Measurements from ENCODE around the gene STAC.

Gene STAC

DNA sequence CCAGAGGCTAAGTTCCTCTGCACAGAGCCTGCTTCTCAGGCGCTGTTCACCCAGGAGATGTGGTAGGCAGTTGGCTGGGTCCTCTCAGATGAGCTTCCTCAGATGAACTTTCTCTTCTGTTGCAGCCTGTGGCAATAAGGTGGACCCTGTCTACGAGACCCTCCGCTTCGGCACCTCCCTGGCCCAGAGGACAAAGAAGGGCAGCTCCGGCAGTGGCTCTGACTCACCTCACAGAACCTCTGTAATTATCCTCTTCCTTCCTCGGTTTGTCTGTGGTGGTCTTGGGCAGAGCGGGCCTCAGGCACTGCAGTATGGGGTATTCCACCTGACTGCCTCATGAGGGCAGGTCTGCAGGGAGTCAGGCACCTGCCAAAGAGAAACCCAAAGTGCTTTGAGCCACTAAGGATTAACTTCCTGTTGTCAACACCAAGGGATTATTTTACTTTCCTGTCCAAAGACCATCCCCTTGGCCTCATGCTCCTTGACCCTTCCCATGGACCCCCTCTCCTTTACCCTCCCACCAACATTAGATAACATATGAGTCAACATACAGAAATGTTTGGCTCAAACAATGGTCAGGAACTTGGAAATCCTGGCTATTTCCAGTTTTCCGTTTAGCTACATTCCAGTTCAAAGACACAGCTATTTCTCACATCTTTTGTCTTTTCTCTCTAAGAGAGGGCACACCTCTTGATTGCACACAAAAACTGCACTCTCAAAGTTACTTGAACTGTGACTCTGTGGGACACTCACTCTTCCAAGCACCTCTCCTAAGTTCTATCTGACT is 105.9 kb downstream of the STAC start:
- no peak for TF ChIP-seq POLR2AphosphoS5 (IDR thresholded peaks at IDR 0.05; ENCODE audit: low read depth, low read length)
- no peak for TF ChIP-seq TAF1 (IDR thresholded peaks at IDR 0.05; ENCODE audit: borderline replicate concordance, insufficient read depth, low read length)
- no peak for TF ChIP-seq SIN3A (IDR thresholded peaks at IDR 0.05; ENCODE audit: borderline replicate concordance, insufficient read depth, low read length)
- TF ChIP-seq FOXP2 (optimal IDR thresholded peaks at IDR 0.05; ENCODE audit: borderline replicate concordance, extremely low read depth, extremely low read length, insufficient read depth) = no peak
- TF ChIP-seq, protein P1, sequence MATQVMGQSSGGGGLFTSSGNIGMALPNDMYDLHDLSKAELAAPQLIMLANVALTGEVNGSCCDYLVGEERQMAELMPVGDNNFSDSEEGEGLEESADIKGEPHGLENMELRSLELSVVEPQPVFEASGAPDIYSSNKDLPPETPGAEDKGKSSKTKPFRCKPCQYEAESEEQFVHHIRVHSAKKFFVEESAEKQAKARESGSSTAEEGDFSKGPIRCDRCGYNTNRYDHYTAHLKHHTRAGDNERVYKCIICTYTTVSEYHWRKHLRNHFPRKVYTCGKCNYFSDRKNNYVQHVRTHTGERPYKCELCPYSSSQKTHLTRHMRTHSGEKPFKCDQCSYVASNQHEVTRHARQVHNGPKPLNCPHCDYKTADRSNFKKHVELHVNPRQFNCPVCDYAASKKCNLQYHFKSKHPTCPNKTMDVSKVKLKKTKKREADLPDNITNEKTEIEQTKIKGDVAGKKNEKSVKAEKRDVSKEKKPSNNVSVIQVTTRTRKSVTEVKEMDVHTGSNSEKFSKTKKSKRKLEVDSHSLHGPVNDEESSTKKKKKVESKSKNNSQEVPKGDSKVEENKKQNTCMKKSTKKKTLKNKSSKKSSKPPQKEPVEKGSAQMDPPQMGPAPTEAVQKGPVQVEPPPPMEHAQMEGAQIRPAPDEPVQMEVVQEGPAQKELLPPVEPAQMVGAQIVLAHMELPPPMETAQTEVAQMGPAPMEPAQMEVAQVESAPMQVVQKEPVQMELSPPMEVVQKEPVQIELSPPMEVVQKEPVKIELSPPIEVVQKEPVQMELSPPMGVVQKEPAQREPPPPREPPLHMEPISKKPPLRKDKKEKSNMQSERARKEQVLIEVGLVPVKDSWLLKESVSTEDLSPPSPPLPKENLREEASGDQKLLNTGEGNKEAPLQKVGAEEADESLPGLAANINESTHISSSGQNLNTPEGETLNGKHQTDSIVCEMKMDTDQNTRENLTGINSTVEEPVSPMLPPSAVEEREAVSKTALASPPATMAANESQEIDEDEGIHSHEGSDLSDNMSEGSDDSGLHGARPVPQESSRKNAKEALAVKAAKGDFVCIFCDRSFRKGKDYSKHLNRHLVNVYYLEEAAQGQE (IDR thresholded peaks at IDR 0.05; ENCODE audit: insufficient read depth in 1 of 2, low read depth in 2 of 2, low read length in 2 of 2) = no peak

DNA sequence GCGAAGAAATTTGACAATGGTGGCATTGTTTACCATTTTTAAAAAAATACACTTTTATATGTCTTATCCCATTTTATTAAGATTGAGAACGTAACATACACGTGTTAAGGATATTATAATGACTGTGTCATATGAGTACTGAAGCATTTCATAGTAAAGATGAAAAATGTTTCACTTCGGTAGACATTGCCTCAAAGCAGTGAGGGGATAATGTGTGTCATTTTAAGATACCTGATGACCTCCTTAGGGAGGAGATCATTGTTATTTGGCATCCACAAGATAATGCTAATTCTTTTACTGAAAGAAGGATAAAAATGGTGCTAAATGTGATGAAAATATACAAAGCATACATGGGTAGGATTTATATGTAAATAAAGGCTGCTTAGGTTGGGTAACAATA is 107.3 kb downstream of the STAC start:
- TF ChIP-seq POLR2AphosphoS5 (IDR thresholded peaks at IDR 0.05; ENCODE audit: low read depth, low read length) = no peak
- TF ChIP-seq, protein P1 (IDR thresholded peaks at IDR 0.05; ENCODE audit: insufficient read depth in 1 of 2, low read depth in 2 of 2, low read length in 2 of 2) = no peak
- no peak for TF ChIP-seq FOXP2 (optimal IDR thresholded peaks at IDR 0.05; ENCODE audit: borderline replicate concordance, extremely low read depth, extremely low read length, insufficient read depth)
- TF ChIP-seq SIN3A (IDR thresholded peaks at IDR 0.05; ENCODE audit: borderline replicate concordance, insufficient read depth, low read length) = no peak
- no peak for TF ChIP-seq TAF1 (IDR thresholded peaks at IDR 0.05; ENCODE audit: borderline replicate concordance, insufficient read depth, low read length)

DNA sequence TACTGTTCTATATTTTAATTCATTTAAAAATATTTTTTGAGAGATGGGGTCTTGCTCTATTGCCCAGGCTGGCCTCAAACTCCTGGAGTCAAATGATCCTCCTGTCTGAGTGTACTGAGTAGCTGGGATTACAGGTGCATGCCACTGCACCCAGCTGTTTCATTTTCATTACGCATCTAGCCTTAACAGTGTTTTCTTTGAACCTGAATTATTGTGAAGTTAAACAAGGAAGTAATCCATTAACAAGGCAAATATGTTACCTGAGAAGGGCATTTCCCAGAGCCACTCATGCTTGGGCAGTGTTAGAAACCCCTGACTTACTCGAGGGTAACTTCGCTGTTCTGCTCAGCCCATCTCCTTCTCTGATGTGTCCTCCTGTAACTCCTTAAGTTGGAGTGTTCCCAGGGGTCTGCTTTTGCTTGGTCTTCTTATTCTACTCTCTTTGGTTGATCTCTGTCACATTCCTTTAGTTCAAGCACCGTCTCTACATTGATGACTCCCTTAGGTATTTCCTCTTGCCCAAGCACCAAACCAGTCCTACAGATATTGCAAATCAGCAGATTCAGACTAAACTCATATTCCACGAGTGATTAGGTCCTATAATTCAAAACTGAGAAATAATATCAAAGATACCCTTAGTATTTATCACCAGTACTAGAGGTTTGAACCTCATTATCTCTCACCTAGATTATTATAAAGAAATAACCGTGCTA is 107.9 kb downstream of the STAC start:
- TF ChIP-seq, protein P1 (IDR thresholded peaks at IDR 0.05; ENCODE audit: insufficient read depth in 1 of 2, low read depth in 2 of 2, low read length in 2 of 2) = no peak
- no peak for TF ChIP-seq FOXP2 (optimal IDR thresholded peaks at IDR 0.05; ENCODE audit: borderline replicate concordance, extremely low read depth, extremely low read length, insufficient read depth)
- no peak for TF ChIP-seq TAF1 (IDR thresholded peaks at IDR 0.05; ENCODE audit: borderline replicate concordance, insufficient read depth, low read length)
- TF ChIP-seq SIN3A (IDR thresholded peaks at IDR 0.05; ENCODE audit: borderline replicate concordance, insufficient read depth, low read length) = no peak
- no peak for TF ChIP-seq POLR2AphosphoS5 (IDR thresholded peaks at IDR 0.05; ENCODE audit: low read depth, low read length)

DNA sequence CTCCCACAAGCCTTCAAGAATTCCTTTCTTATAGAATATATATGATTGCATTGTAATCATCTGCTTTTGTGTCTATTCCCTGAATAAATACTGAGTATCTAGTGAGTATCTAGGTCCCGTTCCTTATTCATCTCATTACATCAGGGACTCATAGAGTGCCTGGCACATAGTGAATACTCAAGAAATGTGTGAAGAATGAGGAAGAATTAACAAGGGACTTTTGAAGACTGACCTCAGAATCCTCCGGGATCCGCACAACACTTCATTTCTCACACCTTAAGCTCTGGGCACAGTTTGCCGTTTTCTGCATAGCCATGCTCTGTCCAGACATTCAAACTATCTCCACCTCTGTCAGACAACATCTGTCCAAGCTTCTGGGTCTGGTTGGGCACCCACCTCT is 108.8 kb downstream of the STAC start:
- TF ChIP-seq, protein P1 (IDR thresholded peaks at IDR 0.05; ENCODE audit: insufficient read depth in 1 of 2, low read depth in 2 of 2, low read length in 2 of 2) = no peak
- TF ChIP-seq SIN3A (IDR thresholded peaks at IDR 0.05; ENCODE audit: borderline replicate concordance, insufficient read depth, low read length) (no peak), TAF1 (IDR thresholded peaks at IDR 0.05; ENCODE audit: borderline replicate concordance, insufficient read depth, low read length) (no peak), POLR2AphosphoS5 (IDR thresholded peaks at IDR 0.05; ENCODE audit: low read depth, low read length) (no peak), FOXP2 (optimal IDR thresholded peaks at IDR 0.05; ENCODE audit: borderline replicate concordance, extremely low read depth, extremely low read length, insufficient read depth) (no peak)
